ENCODE measurements around the gene SUSD1. TPM values are rescaled to one million over a fixed set of nuclear protein-coding genes. Genes with fewer than 3 reads are reported as not detected.

SUSD1 gene
- total RNA-seq, 1 donor, result 14.5 TPM

- H4K20me1 ChIP-seq (ENCODE audit: insufficient read depth, low read length), result no peaks in the 10 kb centered on the region
- peaks cover 10% of the 10 kb centered on the region for H3K4me1 ChIP-seq (ENCODE audit: insufficient read depth, low read length)
- no peak for DNase-seq (ENCODE audit: insufficient read length, low spot score, missing footprints)
- H3K4me2 ChIP-seq (ENCODE audit: insufficient read depth, low read length), result no peak overlapping the region
- H3K27me3 ChIP-seq (ENCODE audit: insufficient read depth, low read length), result no peaks in the 10 kb centered on the region
- no peaks in the 10 kb centered on the region for H3K36me3 ChIP-seq (ENCODE audit: insufficient read depth, low read length)
- H3K27ac ChIP-seq (ENCODE audit: low read depth, low read length), result no peak overlapping the region
- no peaks in the 10 kb centered on the region for H3K9me3 ChIP-seq (ENCODE audit: low read depth, low read length)
- no peak overlapping the region for H2AFZ ChIP-seq (ENCODE audit: low read length)
- no peak overlapping the region for H3K4me3 ChIP-seq (ENCODE audit: insufficient read depth, low read length)
- H3K79me2 ChIP-seq (ENCODE audit: insufficient read depth, low read length), result peaks cover 6% of the 10 kb centered on the region
- TF ChIP-seq CTCF (IDR thresholded peaks at IDR 0.05; ENCODE audit: extremely low read depth, low read depth, low read length), result no peak
Observed at GRCh38 chr9:112170235-112170634, 4.9 kb downstream of the SUSD1 start.

DNA sequence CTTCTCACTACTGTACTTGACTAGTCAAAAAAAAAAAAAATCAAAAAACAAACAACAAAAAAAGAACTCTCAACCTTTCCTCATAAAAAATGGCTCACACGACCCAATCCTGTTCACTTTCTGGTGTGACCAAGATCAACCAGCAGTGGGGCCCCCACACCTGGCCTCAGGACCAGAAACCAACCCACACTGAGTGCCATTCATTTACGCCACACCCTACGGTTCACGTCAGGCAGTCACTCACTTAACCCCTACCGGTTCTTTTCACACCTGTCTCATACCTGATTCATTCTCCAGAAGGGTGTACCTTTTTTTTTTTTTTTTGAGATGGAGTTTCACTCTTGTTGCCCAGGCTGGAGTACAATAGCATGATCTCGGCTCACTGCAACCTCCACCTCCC, 5.7 kb downstream of the SUSD1 start:
- Histone ChIP-seq H4K20me1 (ENCODE audit: insufficient read depth, low read length) (no peaks in the 10 kb centered on the region), H3K4me3 (ENCODE audit: insufficient read depth, low read length) (no peak overlapping the region), H3K27ac (ENCODE audit: low read depth, low read length) (no peak overlapping the region), H3K36me3 (ENCODE audit: insufficient read depth, low read length) (no peaks in the 10 kb centered on the region), H3K4me1 (ENCODE audit: insufficient read depth, low read length) (peaks cover 9% of the 10 kb centered on the region), H3K79me2 (ENCODE audit: insufficient read depth, low read length) (peaks cover 6% of the 10 kb centered on the region), H2AFZ (ENCODE audit: low read length) (no peak overlapping the region), H3K9me3 (ENCODE audit: low read depth, low read length) (no peaks in the 10 kb centered on the region), H3K27me3 (ENCODE audit: insufficient read depth, low read length) (no peaks in the 10 kb centered on the region), H3K4me2 (ENCODE audit: insufficient read depth, low read length) (no peak overlapping the region)
- no peak for TF ChIP-seq CTCF (IDR thresholded peaks at IDR 0.05; ENCODE audit: extremely low read depth, low read depth, low read length)
- DNase-seq (ENCODE audit: insufficient read length, low spot score, missing footprints), result no peak

GRCh38 chr9:112168197-112168596, 6.9 kb downstream of the SUSD1 start:
- Histone ChIP-seq H2AFZ (ENCODE audit: low read length) (no peak overlapping the region), H3K27ac (ENCODE audit: low read depth, low read length) (no peak overlapping the region), H3K4me3 (ENCODE audit: insufficient read depth, low read length) (no peak overlapping the region), H3K36me3 (ENCODE audit: insufficient read depth, low read length) (no peaks in the 10 kb centered on the region), H3K27me3 (ENCODE audit: insufficient read depth, low read length) (no peaks in the 10 kb centered on the region), H3K9me3 (ENCODE audit: low read depth, low read length) (no peaks in the 10 kb centered on the region), H3K4me2 (ENCODE audit: insufficient read depth, low read length) (no peak overlapping the region), H4K20me1 (ENCODE audit: insufficient read depth, low read length) (no peaks in the 10 kb centered on the region), H3K4me1 (ENCODE audit: insufficient read depth, low read length) (peaks cover 6% of the 10 kb centered on the region), H3K79me2 (ENCODE audit: insufficient read depth, low read length) (peaks cover 4% of the 10 kb centered on the region)
- DNase-seq (ENCODE audit: insufficient read length, low spot score, missing footprints), result no peak
- no peak for TF ChIP-seq CTCF (IDR thresholded peaks at IDR 0.05; ENCODE audit: extremely low read depth, low read depth, low read length)

- peak overlapping the region; percentile 10 for H3K4me3 ChIP-seq (ENCODE audit: insufficient read depth, low read length)
- H3K36me3 ChIP-seq (ENCODE audit: insufficient read depth, low read length), result no peaks in the 10 kb centered on the region
- peaks cover 6% of the 10 kb centered on the region for H3K4me1 ChIP-seq (ENCODE audit: insufficient read depth, low read length)
- no peaks in the 10 kb centered on the region for H3K27me3 ChIP-seq (ENCODE audit: insufficient read depth, low read length)
- H3K27ac ChIP-seq (ENCODE audit: low read depth, low read length), result no peak overlapping the region
- peak; percentile 31 for TF ChIP-seq CTCF (IDR thresholded peaks at IDR 0.05; ENCODE audit: extremely low read depth, low read depth, low read length)
- DNase-seq (ENCODE audit: insufficient read length, low spot score, missing footprints), result no peak
- H4K20me1 ChIP-seq (ENCODE audit: insufficient read depth, low read length), result no peaks in the 10 kb centered on the region
- peak overlapping the region; percentile 62 for H3K4me2 ChIP-seq (ENCODE audit: insufficient read depth, low read length)
- H3K9me3 ChIP-seq (ENCODE audit: low read depth, low read length), result no peaks in the 10 kb centered on the region
- H2AFZ ChIP-seq (ENCODE audit: low read length), result peak overlapping the region; percentile 23
- no peaks in the 10 kb centered on the region for H3K79me2 ChIP-seq (ENCODE audit: insufficient read depth, low read length)
Observed at GRCh38 chr9:112166176-112167140, 8.6 kb downstream of the SUSD1 start.

All from osteoblast (primary cell).